ENCODE measurements around the gene METRNL. TPM values are rescaled to one million over a fixed set of nuclear protein-coding genes. Genes with fewer than 3 reads are reported as not detected.
"Not testable (repeated sequence)": the region's sequence is repeated elsewhere in the genome, so short reads cannot be mapped to it uniquely, and the experiment has no call there.

METRNL gene
- total RNA-seq, 1 experiment from 2014 or later, result 58.7 TPM

- RAD21 ChIA-PET (ENCODE audit: low non-redundant PET in 1 of 2, low total read pairs in 2 of 2, uncharacterized antibody in 2 of 2, unreplicated experiment in 2 of 2), result no interaction called here
- peaks cover 31 to 41% of the 10 kb centered on the region in 2 experiments for H3K4me1 ChIP-seq (ENCODE audit: control insufficient read depth in 1 of 2, insufficient read depth in 2 of 2, low read length in 2 of 2)
- peaks cover 0 to 36% of the 10 kb centered on the region in 2 experiments; a peak in 2 of 4 replicates for H3K36me3 ChIP-seq (ENCODE audit: control insufficient read depth in 1 of 2, insufficient read depth in 2 of 2, low read length in 2 of 2)
- H3K4me3 ChIP-seq (replicated peaks in 1 of 2; ENCODE audit: low read depth in 1 of 2, low read length in 2 of 2), result no peak overlapping the region
- H3K9me2 ChIP-seq (ENCODE audit: insufficient read depth), result no peaks in the 10 kb centered on the region
- H3K27me3 ChIP-seq (ENCODE audit: insufficient read depth, low read length), result no peaks in the 10 kb centered on the region
- TF ChIP-seq TCF7L2 (IDR thresholded peaks at IDR 0.05; ENCODE audit: borderline replicate concordance, extremely low read depth, insufficient read depth, insufficient read length) (no peak), ZFX (IDR thresholded peaks at IDR 0.05) (no peak), ZNF274 (IDR thresholded peaks at IDR 0.05; ENCODE audit: low read depth, low read length) (no peak), JUND (IDR thresholded peaks at IDR 0.05) (no peak), MAX (IDR thresholded peaks at IDR 0.05) (no peak), SIN3A (IDR thresholded peaks at IDR 0.05; ENCODE audit: low read depth) (no peak), SP1 (IDR thresholded peaks at IDR 0.05; ENCODE audit: low read depth) (no peak), FOSL1 (IDR thresholded peaks at IDR 0.05; ENCODE audit: low read depth) (no peak), EZH2 (IDR thresholded peaks at IDR 0.05) (no peak), ELF1 (IDR thresholded peaks at IDR 0.05; ENCODE audit: borderline replicate concordance, low read depth) (no peak), ZBTB33 (IDR thresholded peaks at IDR 0.05; ENCODE audit: extremely low read depth, insufficient replicate concordance, low read length) (no peak), CEBPB (IDR thresholded peaks at IDR 0.05; ENCODE audit: low read depth) (no peak)
- no peak overlapping the region for H3K27ac ChIP-seq (ENCODE audit: low read depth, low read length)
- H3K9me3 ChIP-seq (ENCODE audit: control insufficient read depth in 1 of 2, insufficient read depth in 1 of 2, low read depth in 1 of 2, low read length in 2 of 2), result peaks cover 10 to 27% of the 10 kb centered on the region in 2 experiments; a peak in 2 of 4 replicates
- intact Hi-C loops (cut with micrococcal nuclease), result no loop called here
- no peak for DNase-seq (ENCODE audit: low read depth, low spot score)
- H3K9ac ChIP-seq (ENCODE audit: low read length), result no peak overlapping the region
- peaks cover 19% of the 10 kb centered on the region for H3K79me2 ChIP-seq (ENCODE audit: insufficient read depth, low read length)
- CTCF ChIA-PET, result no interaction called here
- H4K20me1 ChIP-seq (ENCODE audit: insufficient read depth), result no peaks in the 10 kb centered on the region
- ATAC-seq, result no peak
- H3K4me2 ChIP-seq (ENCODE audit: low read length), result no peak overlapping the region
- POLR2A ChIA-PET, result no interaction called here
- H2AFZ ChIP-seq (ENCODE audit: low read depth, low read length, poor library complexity, severe bottlenecking), result no peak overlapping the region
- no TSS peak for BruUV-seq (replicated peaks)
Measured at GRCh38 chr17:83047182-83047478, 32.3 kb upstream of the METRNL start.

- DNase-seq (ENCODE audit: low read depth, low spot score); H4K20me1 ChIP-seq (ENCODE audit: insufficient read depth); BruUV-seq (replicated peaks); H3K27me3 ChIP-seq (ENCODE audit: insufficient read depth, low read length); H2AFZ ChIP-seq (ENCODE audit: low read depth, low read length, poor library complexity, severe bottlenecking); CTCF ChIA-PET; RAD21 ChIA-PET (ENCODE audit: low non-redundant PET in 1 of 2, low total read pairs in 2 of 2, uncharacterized antibody in 2 of 2, unreplicated experiment in 2 of 2); intact Hi-C loops (cut with micrococcal nuclease); H3K9me2 ChIP-seq (ENCODE audit: insufficient read depth); ATAC-seq: not testable (repeated sequence)
- H3K4me2 ChIP-seq (ENCODE audit: low read length), result peak overlapping the region; percentile 65
- peaks cover 0 to 28% of the 10 kb centered on the region in 2 experiments; a peak in 2 of 4 replicates for H3K36me3 ChIP-seq (ENCODE audit: control insufficient read depth in 1 of 2, insufficient read depth in 2 of 2, low read length in 2 of 2)
- peak overlapping the region; percentile 70 for H3K27ac ChIP-seq (ENCODE audit: low read depth, low read length)
- H3K79me2 ChIP-seq (ENCODE audit: insufficient read depth, low read length), result peaks cover 19% of the 10 kb centered on the region
- peak overlapping the region in 1 of 2 experiments; percentile 22; a peak in 3 of 4 replicates for H3K4me3 ChIP-seq (replicated peaks in 1 of 2; ENCODE audit: low read depth in 1 of 2, low read length in 2 of 2)
- H3K4me1 ChIP-seq (ENCODE audit: control insufficient read depth in 1 of 2, insufficient read depth in 2 of 2, low read length in 2 of 2), result peaks cover 34 to 45% of the 10 kb centered on the region in 2 experiments
- peaks cover 6 to 18% of the 10 kb centered on the region in 2 experiments; a peak in 2 of 4 replicates for H3K9me3 ChIP-seq (ENCODE audit: control insufficient read depth in 1 of 2, insufficient read depth in 1 of 2, low read depth in 1 of 2, low read length in 2 of 2)
- peak overlapping the region; percentile 50 for H3K9ac ChIP-seq (ENCODE audit: low read length)
- POLR2A ChIA-PET, result interaction anchor here (0.9 to 2.3 kb wide), 4 partner anchors 7 to 31 kb away, joined by 3 to 7 read pairs (median 4); partner anchors contain the start of gene METRNL
Measured at GRCh38 chr17:83047818-83048475, 31.5 kb upstream of the METRNL start.
